ENCODE measurements around the gene CARD11.
"Not testable (repeated sequence)": the region's sequence is repeated elsewhere in the genome, so short reads cannot be mapped to it uniquely, and the experiment has no call there.

The CARD11 gene

DNA sequence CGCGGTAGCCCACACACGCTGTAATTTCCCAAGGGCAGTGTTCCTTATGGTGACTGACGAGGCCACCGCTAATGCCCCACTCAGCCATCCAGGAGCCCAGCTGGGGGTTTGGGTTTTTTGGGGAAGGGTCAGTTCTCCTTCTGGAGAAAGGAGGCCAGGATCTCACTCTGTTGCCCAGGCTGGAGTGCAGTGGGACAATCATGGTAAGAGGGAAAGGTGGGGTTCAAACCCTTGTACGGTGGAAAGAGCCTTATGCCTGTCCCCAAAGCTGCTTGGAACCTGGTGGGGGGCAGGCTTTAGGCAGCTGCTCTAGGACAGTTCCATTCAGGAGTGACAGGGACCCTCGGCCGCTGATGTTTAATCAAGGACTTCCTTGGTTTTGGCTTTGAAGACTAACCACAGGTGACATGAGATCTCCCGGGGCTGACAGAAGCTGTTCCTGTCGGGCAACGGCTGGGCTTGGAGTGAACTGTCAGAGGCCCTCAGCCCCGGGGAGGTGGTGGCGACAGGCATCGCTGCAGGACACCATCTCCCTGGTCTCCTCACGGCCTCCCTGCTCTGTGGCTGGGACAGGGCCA is 84.5 kb downstream of the CARD11 start:
- no peak for DNase-seq

DNA sequence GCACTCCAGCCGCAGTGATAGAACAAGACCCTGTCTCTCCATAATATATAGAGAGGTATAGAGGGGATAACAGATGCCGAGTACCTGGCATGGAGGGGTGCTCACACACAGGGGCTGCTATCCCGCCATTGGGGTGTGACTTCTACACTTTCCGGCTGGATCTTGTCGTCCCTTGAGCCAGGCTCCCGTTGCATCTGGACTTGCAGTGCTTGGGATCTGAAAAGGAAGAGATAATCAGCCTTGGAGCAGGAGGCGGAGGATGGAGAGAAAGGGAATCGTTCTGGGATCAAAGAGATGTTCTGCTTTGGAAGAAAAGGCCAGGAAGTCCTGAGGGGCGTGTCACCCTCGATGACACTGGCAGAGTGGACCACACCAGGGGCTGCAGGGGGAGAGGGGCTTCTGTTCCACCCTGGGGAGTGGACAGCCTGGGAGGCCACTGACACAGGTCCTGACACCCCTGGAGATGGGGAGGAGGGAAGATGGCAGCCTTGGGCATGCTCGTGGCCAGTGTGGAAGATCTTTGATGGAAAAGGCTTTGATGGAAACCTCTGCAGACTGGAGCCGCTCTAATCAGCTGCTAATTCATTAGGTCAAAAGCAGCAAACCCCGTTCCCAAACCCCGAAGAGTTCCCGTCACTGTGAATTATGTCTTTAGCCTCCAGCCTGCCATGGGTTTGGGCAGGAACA is 85.1 kb downstream of the CARD11 start:
- DNase-seq = no peak

DNA sequence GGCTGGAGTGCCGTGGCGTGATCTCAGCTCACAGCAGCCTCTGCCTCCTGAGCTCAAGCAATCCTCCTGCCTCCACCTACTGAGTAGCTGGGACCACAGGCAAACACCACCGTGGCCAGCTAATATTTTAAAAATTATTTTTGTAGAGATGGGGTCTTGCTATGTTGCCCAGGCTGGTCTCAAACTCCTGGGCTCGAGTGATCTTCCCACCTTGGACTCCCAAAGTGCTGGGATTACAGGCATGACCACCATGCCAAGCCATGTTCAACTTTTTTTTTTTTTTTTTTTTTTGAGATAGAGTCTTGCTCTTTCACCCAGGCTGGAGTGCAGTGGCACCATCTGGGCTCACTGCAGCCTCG is 86.3 kb downstream of the CARD11 start:
- not testable (repeated sequence) for DNase-seq

DNA sequence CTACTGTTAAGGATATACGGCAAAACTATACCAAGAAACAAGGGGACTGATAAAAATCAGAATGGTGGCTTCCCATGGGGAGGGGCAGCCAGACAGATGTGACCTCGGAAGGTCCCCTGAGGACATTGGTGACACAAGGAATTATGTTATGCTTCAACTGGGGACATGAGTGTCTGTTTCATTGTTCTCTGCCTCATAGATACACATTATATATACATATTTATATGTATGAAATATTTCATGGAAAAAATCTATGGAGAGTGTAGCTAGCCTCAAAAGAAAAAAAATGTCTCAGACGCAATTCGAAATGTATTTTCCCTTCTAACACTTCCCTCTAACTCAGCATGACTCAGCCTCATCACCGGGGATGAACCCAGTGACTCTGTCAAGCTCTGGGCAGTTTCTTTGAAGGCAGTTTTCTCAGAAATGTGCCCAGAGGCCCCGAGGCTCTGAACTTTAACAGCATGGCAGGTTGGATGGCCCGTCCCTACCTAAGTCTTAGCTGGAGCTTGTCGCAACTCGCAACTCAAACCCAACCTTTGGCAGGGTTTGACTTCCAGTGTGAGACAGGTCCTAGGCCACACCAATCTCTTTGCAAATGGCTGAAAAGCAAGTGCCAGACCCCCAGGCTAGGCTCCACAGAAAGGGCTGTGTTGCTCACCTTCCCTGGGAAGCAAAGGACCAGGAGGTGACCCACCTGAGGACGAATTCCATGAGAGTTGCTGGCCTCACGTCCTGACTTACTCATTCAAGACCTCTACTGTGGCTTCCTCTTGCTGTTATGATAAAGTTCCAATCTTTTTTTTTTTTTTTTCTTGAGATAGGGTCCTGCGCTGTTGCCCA is 86.9 kb downstream of the CARD11 start:
- DNase-seq = no peak

DNA sequence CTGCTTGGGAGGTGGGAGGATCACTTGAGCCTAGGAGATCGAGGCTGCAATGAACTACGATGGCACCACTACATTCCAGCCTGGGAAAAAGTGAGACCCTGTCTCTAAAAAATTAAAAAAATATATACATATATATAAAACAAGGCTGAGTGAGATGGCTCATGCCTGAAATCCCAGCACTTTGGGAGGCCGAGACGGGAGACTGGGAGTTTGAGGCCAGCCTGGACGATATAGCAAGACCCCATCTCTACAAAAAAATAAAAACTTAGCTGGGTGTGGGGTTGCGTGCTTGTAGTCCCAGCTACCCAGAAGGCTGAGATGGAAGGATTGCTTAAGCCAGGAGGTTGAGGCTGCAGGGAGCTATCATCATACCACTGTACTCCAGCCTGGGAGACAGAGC is 87.6 kb downstream of the CARD11 start:
- no peak for DNase-seq

DNA sequence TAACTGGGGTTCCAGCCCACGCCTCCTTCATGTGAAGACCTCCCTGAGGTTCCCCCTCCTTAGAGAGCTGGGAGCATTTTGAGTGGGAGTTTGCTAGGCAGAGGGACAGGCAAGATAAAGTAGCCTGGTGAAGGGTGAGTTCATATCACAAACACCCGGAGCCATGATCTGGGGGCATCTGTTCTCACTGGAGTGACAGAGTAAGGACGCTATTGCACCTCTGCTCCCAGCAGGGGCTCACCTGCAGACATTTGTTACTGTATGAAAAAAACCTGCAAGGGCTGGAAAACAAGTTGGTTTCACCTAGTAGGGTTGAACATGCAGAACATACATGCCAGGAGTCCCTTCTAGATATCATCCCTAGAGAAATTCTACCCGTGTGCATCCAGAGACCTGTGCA is 88.4 kb downstream of the CARD11 start:
- no peak for DNase-seq

DNA sequence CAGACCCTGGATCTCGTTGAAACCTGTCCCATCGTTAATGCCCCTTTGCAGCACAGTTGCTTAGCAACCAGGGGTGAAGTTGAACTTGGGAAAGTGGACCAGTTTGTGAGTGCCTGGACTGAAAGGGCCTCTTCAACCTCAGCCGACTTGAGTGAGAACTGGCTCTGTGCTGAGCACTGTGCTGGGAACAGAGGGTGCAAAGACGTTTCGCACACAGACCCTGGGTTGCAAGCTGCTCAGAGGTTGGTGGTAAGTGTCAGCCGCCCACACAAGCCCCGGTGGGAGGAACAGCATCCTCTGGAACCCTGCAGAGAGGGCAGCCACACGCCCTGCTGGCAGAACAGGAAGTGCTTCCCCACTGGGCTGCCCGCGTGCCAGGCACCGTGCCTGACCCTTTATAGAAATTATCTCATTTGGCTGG is 89.2 kb downstream of the CARD11 start:
- DNase-seq = no peak

DNA sequence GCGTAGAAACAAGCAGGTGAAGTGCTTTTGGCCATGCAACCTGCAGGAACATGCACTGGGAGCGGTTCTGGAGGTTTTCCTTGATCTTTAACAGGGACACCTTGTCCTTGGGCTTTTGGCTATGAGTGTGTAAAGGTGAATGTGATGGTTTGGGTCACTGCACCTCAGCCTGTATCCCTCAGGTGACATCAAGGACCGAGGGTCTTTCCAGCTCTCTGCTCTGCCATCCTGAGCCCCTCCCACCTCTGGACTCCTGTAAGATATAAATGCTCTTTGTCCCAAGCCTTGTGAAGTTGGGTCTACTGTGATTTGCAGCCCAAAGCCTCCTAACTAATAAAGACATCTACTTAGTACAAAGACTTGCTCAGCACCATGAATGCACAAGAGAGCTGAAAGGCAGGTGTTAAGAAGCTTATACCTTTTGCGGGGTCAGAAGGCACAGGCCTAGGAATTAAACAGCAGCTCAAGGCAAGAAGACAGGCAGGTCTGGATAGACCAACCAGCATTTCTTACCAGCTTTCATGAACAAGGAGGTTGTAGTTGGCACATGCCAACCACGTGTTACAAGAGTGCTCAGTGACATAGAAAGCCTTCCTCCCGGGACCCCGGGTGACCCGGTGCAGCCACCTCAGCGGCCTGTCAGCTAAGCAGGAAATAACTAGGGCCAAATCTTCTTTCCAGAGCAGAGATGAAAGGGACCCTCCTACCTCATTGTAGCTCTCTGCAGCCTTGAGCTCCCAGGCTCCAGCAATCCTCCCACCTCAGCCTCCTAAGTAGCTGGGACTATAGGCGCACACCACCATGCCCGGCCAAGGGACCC is 89.9 kb downstream of the CARD11 start:
- DNase-seq = no peak

DNA sequence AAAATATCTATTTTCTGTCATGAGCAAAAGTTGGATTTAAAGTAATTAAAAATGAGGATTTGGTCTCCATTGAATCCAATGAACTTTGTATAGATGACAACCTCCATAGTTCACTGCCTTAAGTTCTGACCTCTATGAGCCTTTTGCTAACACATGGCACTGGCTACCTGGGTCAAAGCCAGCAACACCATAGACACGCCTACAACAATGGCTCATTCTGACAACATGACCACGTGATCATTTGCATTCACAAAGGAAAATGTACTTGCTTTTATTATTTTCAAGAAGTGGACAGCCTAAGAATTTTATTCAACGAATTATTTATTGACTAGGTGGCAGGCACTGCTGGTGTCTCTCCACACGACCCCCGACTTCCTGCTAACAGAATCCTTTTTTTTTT is 90.6 kb downstream of the CARD11 start:
- no peak for DNase-seq

DNA sequence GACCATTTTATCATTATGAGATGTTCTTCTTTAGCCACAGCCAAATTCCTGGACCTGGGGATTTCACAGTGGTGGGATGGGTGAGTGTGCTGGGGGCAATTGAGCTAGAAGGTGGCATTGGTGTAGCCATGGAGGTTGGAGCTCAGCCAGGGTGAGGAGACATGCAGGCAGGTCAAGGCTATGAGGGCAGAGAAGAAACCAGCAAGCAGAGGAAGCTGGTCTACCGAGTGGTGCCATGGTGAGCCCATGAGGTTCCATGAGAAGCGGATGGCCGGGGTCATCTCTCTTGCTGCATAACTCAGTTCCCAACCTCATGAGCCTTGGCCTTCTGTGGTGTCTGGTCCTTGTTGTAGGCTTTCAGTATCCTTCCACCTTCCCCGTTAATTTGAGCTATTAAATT is 91.4 kb downstream of the CARD11 start:
- no peak for DNase-seq

DNA sequence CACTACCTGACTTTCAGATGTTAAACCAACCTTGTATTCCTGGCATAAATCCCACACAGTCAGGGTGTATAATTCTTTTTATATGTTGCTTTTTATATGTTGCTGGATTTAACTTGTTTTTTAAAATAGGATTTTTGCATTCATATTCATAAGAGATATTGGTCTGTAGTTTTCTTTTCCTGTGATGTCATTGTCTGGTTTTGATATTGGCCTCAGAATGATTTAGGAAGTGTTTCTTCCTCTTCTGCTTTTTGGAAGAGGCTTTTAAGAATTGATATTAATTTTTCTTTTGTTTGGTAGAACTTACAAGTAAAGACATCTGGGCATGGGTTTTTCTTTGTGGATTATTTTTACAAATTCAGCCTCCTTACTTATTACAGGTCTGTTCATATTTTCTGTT is 93.1 kb downstream of the CARD11 start:
- DNase-seq = no peak

DNA sequence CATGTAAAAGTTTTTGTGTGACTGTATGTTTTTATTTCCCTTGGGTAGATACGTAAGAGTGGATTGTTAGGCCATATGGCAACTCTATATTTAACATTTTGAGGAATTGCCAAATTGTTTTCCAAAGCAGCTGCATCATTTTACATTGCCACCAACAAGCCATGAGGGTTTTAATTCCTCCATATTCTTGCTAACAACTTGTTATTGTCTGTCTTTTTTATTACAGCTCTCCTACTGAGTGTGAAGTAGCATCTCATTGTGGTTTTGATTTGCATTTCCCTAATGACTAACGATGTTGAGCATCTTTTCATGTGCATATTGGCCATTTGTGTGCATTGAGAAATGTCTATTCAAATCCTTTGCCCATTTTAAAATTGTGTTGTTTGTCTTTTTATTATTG is 94.9 kb downstream of the CARD11 start:
- peak; percentile 88 for DNase-seq

DNA sequence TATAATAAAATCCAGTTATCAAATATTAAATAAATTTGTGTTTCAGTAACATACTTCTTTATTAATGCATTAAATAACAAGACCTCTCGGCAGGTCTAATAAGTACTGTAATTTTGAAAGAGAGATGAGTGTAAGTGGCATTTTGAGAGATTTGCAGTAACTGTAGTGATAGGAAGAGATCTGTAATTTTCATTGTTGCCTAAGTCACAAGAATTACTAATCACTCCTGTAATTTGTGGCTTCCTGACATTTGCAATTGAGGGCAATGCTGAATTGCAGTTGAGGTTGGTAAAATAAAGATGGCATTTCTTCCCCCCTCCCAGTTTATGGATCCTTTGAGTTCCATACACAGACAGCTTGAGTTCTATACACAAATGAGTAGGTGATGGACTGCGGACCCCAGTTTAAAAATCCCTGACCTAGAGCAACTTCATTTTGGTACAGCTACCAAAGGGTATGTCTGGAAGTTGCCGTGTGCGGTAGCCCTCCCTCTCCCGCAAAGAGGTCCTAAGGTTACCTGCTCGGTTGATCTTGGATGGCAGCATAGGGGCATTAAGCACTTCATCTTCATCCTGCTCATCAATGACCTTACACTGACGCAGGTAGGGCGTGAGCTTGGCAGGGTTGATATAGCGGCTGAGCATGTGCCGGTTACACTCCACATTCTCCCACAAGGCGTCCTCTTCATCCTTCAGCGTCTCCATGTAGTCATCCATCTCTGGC is 96.4 kb downstream of the CARD11 start:
- no peak for DNase-seq

DNA sequence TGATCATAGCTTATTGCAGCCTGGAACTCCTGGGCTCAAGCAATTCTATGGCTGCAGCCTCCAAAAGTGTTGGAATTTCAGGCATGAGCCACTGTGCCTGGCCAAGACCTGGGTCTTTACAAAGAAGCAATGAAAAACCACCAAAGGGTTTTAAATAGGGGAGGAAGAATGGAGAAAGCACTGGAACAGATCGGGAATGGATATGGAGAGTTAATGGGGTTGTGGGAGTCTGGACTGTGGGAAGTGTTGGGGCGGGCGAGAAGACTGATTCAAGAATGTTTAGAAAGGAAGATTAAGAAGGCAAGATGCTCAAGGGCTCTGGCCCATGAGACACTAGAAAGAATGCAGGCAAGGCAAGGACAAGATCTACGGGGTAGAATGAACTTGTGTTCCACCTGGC is 98.5 kb downstream of the CARD11 start:
- no peak for DNase-seq

DNA sequence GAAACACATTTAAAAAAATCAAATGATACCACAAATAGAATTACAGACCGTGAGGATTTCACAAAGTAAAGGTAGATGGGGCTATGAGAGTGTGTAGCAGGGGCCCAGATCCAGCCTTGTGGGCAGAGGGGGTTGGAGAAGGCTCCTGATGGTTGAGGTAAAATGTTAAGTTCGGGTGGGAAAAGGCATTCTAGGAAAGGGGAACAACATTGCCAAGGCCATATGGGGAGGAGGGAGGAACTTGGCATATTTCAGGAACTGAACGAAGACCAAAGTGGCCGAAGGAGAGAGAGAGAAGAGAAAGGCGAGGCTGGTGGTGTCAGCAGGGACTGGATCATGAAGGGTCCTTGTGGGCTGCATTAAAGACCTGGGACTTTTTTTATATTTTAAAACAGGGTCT is 98.9 kb downstream of the CARD11 start:
- no peak for DNase-seq

DNA sequence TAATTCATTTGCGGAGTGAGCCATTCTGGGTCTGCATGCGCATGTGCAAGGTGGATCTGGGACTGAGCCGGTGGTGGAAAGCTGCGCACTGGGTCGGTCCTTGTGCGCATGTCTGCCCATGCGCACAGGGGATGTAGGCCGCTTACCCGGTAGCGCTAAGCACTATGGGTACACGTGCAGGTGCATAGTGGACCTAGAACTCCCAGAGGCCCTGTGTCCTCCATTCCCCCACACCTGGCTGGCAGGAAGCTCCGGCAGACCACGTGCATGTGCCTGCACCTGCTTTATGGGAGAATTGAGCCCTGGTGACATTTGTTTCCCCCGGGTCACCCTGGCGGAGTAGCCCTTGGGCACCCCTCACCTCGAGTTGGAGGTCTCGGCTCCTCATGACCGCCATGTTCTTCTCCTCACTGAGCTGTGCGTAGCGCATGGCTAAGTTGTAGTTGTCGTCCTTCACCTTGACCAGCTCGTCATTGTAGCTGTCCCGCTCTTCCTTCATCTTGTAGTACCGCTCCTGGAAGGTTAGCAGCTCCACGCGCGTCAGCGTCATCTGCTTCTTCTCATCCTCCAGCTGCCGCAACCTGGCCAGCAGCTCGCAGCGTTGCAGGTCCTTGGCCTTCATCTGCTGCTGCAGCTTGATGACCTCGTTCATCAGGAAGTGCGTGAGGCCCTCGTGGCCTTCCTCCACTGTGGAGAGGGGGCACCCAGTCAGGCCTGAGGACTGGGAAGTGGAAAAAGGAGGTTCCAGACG is 99.6 kb downstream of the CARD11 start:
- no peak for DNase-seq

DNA sequence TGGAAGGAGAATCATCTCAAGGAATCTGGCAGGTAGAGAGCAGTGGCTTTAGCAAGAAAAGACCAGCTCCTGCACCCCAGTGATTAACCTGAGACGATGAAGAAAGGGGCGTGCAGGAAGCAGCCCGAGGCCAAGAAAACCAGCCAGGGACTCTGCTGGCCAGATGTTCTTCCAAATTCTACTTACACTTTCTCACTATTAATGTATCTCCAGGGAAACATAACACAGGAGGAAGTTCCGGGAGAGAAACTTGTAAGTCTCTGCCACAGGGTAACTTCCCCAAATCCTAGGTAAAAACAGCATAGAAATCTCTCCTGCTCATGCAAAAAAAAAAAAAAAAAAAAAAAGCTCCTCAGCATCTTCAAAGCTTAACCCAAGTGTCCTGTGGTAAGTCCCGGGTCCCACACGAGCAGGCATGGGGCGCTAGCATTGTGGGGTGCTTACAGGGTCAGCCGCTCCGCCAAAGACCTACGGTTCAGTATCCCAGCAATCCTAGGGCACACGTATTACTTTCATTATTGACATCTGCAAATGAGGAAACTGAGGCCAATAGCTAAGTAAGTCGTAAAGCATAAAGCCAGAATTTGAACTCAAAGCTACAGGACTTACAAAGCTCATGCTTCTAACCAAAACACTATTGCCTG is 102.3 kb downstream of the CARD11 start:
- DNase-seq = no peak

DNA sequence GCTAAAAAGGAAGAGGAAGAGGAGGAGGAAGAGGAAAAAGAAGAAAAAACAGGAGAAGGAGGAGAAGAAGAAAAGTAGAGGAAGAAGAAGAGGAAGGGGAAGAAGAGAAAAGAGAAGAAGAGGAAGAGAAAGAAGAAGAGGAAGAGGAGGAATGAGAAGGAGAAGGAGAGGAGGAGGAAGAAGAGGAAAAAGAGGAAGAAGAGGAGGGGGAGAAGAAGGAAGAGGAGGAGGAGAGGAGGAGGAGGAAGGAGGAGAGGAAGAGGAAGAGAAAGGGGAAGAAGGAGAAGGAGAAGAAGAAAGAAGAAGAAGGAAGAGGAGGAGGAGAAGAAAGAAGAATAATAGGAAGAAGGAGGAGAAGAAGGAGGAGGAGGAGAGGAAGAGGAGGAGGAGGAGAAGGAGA is 103.2 kb downstream of the CARD11 start:
- DNase-seq = no peak

DNA sequence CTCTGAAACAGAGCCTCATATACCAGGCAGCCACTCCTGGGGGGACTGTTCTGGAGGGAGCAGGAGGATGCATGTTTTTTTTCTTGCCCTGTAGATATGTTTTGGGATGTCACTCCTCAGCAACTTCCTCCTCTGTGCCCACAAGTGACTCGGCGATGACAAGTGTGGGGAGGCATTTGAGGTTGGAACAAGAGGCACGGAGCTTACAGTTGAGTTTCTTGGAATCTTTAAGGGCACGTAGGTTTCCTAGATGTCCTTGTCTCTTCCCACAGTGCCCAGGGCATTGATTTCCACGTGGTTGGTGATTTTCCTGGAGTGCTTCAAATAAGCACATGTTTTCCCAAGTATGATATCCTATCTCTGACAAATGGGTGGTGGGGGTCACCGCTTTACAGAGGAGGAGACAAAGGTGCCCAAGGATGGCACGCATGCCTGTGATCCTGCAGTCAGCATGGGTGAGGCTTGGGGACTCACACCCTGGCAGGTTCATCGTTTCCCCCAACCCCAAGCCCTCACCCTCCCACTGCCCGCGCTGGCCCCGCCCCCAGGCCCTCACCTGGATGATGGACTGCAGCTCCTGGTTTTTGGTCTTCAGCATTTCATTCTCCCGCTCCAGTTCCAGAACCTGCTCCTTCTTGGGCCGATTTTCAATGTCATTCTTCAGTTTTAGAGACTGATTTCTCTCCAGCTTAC is 104.3 kb downstream of the CARD11 start:
- no peak for DNase-seq

DNA sequence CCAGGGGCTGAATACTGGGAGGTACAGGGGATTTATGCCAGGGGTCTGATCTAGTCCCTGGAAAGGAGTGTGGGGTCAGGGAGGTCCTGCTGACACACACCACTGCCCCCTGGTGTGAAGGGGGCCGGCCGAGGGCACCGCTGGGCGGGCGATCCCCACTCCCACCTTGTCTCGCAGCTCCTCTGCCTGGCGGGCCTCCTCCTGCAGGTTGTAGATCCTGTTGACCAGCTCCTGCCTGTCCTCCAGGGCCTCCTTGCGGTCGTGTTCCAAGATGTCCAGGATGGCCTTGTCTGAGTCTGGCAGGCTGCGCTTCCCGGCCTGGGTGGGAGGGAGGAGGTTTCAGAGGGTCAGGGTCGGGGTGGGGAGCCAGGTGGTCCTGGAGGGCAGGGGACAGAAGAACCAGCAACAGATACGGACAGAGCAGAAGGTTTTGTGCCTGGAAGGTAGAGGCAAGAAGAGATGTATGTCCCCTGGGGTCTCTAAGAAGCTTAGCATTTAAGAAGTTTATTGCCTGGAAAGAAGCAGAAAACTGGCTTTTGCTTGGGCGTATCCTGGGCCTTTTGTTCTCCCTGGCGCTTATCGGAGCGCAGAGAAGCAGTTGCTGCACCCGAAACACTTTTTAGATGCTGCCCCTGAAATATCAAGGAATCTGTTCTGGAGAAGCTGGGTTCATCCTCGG is 105.0 kb downstream of the CARD11 start:
- no peak for DNase-seq

All from NCI-H1694 (cell line).